CD4-positive, alpha-beta T cell treated with Interleukin-10 for 1 hour (primary cell): ENCODE data around the gene PRSS8.
A peak's percentile ranks its signal among the peaks of the same experiment; 100 is the strongest.
"Not testable (repeated sequence)": the region's sequence is repeated elsewhere in the genome, so short reads cannot be mapped to it uniquely, and the experiment has no call there.

Experiments
- DNase-seq: peaks from one replicate; pipeline ENCODE4 v3.0.0-alpha.2; 2020

PRSS8 gene

GRCh38 chr16:31143694-31144148, 8.2 kb upstream of the PRSS8 start:
- no peak for DNase-seq

DNA sequence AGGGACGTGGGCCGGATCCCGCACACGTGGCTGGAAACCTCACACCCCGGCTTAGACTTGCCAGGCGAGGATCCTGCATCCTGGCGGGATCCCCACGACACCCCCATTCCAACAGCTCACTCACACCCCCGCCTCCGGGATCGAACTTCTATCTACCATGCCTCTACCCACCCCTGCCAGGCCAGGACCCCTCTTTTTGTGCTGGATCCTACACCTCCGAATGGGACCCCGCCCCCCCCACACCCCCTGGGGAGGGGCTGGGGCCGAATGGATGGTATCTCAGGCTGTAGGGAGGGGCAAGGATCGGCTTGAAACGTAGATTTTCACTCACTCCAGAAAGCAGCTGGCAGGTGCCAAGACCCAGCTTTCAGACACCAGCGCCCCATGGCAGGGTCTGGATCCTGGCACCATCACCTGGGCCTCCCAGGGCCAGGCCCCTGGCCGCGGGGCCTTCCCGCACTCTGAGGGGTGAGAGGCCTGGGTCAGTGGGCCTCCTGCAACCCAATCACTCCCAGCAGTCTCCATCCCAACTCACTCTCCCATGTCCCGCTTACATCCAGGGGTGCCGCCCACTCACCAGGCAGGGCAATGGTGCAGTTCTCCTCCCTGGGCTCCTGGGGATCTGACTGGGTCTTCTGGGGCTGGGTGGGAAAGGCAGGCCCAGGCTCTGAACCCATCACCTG, 7.6 kb upstream of the PRSS8 start:
- no peak for DNase-seq

DNA sequence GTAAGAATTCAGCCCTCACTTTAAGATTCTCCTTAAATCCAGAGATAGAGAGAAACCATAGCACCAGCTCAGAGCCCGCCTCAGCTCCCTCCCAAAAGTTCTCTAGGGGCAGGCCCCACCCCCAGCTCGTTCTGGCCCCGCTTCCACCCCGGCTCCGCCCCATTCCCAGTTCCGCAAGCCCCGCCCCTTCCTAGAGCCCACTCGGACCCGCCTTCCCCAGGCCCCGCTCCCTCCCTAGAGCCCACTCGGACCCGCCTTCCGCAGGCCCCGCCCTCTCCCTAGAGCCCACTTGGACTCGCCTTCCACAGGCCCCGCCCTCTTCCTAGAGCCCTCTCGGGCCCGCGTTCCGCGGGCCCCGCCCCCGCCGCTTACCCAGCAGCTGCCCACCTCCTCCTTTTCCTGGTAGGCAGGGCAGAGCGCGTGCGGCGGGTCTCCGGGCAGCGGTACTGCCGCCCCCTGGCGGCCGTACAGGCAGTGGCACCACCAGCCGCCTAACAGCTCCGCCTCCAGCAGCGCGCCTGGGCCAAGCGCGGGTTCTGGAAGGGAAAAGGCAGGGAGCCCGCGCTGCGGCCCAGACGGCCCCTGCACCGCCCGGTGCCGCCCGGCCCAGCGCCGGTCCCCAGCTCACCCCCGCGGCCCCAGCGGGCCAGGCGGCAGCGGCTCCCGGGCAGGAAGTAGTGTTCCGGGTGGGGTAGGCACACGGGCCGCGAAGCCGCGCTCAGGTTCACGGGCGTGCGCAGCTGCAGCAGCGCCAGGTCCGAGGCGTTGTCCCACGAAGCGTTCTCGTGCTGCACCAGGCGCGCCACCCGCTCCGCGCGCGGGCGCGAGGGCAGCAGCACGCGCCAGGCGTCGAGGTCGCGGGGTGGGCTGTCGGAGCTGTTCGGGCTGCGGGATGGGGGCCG, 6.8 kb upstream of the PRSS8 start:
- DNase-seq = peak; percentile 99

- DNase-seq = no peak
These were observed 6.1 kb upstream of the PRSS8 start for GRCh38 chr16:31141489-31142108.

DNA sequence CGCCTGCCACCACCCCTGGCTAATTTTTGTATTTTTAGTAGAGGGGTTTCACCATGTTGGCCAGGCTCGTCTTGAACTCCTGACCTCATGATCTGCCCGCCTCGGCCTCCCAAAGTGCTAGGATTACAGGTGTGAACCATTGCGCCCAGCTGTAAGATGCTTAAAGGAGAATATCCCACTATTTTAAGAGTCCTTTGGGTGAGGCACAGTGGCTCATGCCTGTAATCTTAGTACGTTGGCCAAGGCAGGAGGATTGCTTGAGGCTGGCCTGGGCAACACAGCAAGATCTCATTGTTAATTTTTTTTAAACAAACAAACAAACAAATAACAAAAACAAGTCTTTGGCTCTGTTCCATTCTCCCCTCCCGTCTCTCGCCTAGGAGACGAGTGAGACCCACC, 5.5 kb upstream of the PRSS8 start:
- DNase-seq = not testable (repeated sequence)

DNA sequence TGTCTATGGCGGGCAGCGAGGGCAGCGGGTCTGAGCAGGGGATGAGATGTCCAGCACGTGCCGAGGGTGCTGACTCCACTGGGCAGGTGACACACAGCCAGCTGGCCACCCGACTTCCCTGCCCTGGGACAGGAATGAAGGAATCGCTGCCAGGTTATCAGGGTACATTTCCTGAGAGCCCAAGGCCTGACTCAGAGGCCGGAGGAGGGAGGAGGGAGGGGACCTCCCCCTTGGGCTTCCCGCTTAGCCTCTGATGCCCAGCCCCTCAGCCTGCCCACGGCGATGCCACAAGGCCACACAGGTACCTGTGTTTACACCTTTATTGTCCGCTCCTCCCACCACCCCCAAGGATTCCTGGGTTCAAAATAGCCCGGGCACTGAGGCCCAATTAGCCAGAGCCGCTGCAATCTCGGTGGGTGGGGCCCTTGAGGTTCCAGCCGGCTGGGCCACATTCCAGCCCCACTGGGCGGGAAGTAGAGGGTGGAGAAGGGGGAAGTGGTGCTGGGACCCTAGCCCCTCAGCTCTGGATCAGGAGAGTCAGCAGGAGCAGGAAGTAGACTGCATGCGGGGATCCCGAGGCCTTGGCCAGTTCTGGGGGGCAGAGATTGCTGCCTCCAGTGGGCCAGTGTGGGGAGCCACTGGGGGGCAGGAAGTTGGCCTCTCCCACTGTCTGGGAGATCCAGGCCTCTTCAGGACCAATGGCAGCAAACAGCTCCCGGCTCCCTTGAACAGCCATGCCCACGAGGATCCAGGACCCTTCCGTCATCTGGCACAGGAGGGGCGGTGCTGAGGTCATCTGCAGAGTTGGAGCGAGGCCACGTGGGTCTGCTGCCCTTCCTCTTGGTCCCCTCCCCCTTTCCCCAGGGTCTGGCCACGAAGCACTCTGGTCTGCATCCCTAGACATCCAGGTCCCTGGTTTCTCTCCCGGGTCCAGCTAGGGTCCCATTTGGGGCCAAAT, 3.4 kb upstream of the PRSS8 start:
- DNase-seq = no peak

- not testable (repeated sequence) for DNase-seq
These were observed 1.4 kb upstream of the PRSS8 start for GRCh38 chr16:31136822-31137499.

DNA sequence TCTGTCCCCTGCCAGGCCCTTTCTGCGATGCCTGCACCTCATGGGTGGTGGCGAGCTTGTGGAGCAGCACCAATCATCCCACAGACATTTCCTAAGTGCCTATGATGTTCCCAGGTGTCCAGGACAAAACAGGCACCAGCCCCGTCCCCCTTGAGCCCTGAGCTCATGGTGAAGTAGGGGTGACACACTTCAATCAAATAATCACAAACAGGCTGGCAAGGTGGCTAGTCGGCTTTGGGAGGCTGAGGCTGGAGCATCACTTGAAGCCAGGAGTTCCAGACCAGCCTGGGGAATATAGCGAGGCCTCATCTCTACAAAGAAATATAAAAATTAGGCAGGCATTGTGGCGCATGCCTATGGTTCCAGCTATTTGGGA, 748 bp upstream of the PRSS8 start:
- DNase-seq = no peak

DNA sequence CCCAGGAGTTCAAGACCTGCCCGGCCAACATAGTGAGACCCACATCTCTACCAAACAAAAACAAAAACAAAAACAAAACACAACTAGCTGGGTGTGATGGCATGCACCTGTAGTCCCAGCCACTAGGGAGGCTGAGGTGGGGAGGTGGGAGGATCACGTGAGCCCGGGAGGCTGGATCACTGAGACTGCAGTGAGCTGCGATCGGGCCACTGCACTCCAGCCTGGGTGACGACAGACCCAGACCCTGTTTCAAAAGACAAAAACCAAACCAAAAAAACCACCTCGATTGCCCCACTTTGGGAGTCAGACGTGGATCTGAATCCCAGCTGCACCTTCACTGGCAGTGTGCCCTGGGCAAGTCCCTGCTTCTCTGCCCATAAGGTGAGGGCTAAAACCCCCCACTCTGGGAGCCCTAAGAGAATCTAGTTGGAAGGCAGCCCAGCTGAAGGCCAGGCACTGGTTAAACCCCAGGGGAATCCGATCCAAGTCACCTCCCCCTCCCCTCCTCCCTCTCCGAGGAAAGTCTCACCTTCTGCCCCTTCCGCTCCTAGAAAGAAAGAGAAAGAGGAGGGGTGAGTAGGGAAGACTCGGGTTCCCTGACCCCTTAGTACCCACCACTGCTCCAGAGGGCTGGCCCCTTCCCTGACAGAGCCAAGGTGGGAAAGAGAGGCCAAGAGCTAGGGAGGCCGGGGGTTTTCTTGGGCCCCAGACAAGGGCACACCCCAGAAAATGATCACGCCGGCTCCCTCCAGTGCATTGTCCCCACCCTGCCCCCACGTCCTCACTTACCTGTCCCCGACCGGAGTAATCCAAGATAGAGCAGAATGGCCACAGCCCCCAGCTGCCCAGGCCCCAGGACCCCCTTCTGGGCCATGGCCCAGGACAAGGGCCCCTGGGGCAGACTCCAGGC, 647 bp downstream of the PRSS8 start:
- no peak for DNase-seq

- no peak for DNase-seq
These were observed 1.4 kb downstream of the PRSS8 start for GRCh38 chr16:31134091-31134571.

DNA sequence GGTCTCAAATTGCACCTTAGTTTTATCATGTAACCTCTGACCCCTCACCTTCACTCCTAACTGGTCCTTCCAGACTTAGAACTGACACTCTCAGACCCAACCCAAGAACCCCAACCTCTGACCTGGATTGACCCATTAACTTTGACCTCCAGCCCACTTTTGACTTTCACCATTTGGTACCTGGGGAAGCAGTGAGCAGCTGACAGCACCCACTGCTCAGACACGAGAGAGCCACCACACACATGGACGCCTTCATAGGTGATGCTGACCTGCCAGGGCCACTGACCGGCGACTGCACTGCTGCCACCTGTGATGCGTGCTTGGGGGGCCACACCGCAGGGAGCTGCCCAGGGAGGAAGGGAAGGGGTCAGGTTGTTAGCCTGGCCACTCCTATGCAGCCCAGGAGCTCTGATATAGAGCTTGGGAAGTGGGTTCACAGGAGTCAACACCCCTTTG, 2.5 kb downstream of the PRSS8 start:
- no peak for DNase-seq

GRCh38 chr16:31132303-31132979, 3.1 kb downstream of the PRSS8 start:
- DNase-seq = no peak

- DNase-seq = no peak
These were observed 3.7 kb downstream of the PRSS8 start for GRCh38 chr16:31131841-31132271.

- no peak for DNase-seq
These were observed 4.1 kb downstream of the PRSS8 start for GRCh38 chr16:31131416-31131815.

GRCh38 chr16:31130899-31131298, 4.6 kb downstream of the PRSS8 start:
- no peak for DNase-seq

DNA sequence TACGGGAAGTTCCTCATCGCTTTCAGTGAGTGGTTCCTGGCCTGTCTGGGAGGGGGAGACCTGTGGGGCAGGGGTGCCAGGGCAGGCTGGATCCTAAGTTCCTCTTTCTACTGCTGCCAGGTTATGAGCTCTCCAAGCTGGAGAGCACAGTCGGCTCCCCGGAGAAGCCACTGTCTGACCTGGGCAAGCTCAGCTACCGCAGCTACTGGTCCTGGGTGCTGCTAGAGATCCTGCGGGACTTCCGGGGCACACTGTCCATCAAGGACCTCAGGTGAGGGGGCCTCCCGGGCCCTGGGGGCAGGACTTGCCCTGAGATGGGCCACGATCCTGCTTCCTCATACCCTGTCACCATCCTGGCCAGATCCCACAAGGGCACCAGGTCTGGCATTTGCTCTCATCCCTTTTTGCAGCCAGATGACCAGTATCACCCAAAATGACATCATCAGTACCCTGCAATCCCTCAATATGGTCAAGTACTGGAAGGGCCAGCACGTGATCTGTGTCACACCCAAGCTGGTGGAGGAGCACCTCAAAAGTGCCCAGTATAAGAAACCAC, 5.1 kb downstream of the PRSS8 start:
- DNase-seq = no peak

DNA sequence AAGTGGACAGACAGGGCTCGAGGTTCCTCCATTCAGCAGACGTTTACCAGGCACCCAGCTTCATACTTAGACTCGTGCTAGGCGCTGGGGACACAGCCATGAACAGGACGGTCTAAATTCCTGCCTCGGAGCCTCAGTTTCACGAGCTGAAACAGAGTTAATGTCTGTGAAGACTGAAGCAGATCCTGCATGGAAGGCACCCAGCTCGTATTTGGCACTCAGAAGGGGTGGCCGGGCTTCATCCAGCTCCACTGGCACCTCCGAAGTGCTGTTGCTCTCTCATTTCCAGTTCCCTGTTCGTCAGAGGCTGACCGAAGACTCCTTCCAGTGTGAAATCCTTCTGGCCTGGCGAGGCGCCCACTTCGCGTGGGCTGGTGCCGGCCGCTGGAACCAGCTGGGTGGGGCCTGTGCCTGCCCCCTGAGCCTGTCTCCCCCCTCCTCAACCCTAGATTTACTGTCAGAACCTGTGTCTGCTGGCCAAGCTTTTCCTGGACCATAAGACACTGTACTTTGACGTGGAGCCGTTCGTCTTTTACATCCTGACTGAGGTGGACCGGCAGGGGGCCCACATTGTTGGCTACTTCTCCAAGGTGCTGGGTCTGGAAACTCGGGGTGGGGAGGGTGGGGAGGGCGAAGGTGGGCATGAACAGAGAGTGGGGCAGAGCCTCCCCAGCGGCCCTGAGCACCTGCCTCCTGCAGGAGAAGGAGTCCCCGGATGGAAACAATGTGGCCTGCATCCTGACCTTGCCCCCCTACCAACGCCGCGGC, 5.8 kb downstream of the PRSS8 start:
- no peak for DNase-seq

DNA sequence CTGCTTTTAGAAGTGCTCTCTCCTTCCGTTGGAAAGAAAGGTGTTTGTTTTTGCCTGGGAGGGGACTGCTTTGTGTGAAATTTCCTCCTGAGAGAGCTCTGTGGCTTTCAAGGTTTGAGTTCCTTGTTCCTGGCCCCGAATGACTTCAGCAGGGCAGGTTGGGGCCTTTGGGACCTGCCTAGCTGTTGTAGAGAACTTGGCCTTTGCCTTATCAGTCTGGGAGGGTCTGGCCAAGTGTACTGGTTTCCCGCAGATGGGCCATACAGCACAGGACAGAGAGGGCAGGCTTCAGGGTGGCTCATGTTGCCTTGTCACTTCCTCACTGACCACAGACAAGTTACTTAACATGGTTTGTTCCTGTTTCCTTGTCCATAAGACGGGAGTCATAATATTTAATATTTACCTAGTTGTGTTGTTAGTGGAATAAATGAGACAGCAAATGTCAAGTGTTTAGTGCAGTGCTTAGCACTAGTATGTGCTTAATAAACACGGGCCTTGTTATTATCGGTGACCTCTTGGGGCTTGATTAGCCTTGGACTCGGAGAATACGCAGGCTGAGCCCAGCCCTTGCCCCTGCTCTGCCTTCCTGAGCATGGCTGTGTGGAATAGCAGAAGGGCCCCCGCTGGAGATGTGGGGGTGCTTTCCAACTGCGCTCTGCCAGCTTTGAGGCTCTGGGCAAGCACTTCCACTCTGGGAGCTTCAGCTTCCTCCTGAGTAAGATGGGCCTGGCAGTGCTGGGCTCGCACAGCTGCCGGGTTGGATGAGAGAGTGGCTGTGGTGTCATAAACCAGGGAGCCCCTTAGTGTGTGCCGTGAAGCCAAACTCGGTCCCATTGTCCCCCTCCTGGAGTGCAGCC, 6.6 kb downstream of the PRSS8 start:
- peak; percentile 33 for DNase-seq
